H9 (cell line): Measurements from ENCODE around the gene CALN1. TPM values are rescaled to one million over a fixed set of nuclear protein-coding genes. Genes with fewer than 3 reads are reported as not detected.

Experiments used
- DNase-seq: peaks from one replicate; pipeline ENCODE4 v3.0.0-alpha.2; 2017
- H2AFZ ChIP-seq: one replicate; pipeline ENCODE4 v1.6.1; 2013; ENCODE audit warnings: mild to moderate bottlenecking, low read length, control low read depth, moderate library complexity
- H2AK5ac ChIP-seq: 2 replicates; pipeline ENCODE4 v1.6.1; 2013; ENCODE audit warnings: low read length, control low read depth, mixed read lengths; ENCODE audit not compliant: insufficient read length
- H2BK120ac ChIP-seq: one replicate; pipeline ENCODE4 v1.6.1; 2013; ENCODE audit warnings: low read depth, mild to moderate bottlenecking, low read length, control low read depth, inconsistent platforms; ENCODE audit not compliant: poor library complexity, severe bottlenecking
- H2BK12ac ChIP-seq: 2 replicates; pipeline ENCODE4 v1.6.1; 2013; ENCODE audit warnings: low read length, control low read depth, mixed read lengths, low read depth; ENCODE audit not compliant: insufficient read length
- H2BK15ac ChIP-seq: 2 replicates; pipeline ENCODE4 v1.6.1; 2013; ENCODE audit warnings: low read depth, low read length, control low read depth
- H2BK20ac ChIP-seq: one replicate; pipeline ENCODE4 v1.6.1; 2013; ENCODE audit warnings: low read depth, mild to moderate bottlenecking, low read length, control low read depth, inconsistent platforms; ENCODE audit not compliant: poor library complexity, severe bottlenecking
- H2BK5ac ChIP-seq: 2 replicates; pipeline ENCODE4 v1.6.1; 2013; ENCODE audit warnings: low read length, control low read depth, mixed read lengths; ENCODE audit not compliant: insufficient read length
- H3K14ac ChIP-seq: 2 replicates; pipeline ENCODE4 v1.6.1; 2013; ENCODE audit warnings: low read length, control low read depth; ENCODE audit not compliant: insufficient read depth
- H3K18ac ChIP-seq: 2 replicates; pipeline ENCODE4 v1.6.1; 2013; ENCODE audit warnings: low read depth, mild to moderate bottlenecking, mixed read lengths, low read length, control low read depth; ENCODE audit not compliant: insufficient read length
- H3K23ac ChIP-seq: 2 replicates; pipeline ENCODE4 v1.6.1; 2013; ENCODE audit warnings: low read length, control low read depth, mixed read lengths, low read depth; ENCODE audit not compliant: insufficient read length
- H3K23me2 ChIP-seq: 2 replicates; pipeline ENCODE4 v1.6.1; 2013; ENCODE audit warnings: low read depth, mild to moderate bottlenecking, mixed read lengths, low read length, control low read depth; ENCODE audit not compliant: insufficient read length, poor library complexity, severe bottlenecking
- H3K27ac ChIP-seq: 2 replicates; pipeline ENCODE4 v1.5.1; 2013; ENCODE audit warnings: low read length, control low read depth, mixed read lengths, low read depth; ENCODE audit not compliant: insufficient read length
- H3K27me3 ChIP-seq: 2 replicates; pipeline ENCODE4 v1.6.1; 2013; ENCODE audit warnings: low read length, control low read depth, inconsistent platforms; ENCODE audit not compliant: insufficient read depth
- H3K4ac ChIP-seq: 2 replicates; pipeline ENCODE4 v1.6.1; 2013; ENCODE audit warnings: low read depth, mild to moderate bottlenecking, control low read depth, inconsistent platforms, low read length, moderate library complexity
- H3K4me1 ChIP-seq: 2 replicates; pipeline ENCODE4 v1.6.1; 2013; ENCODE audit warnings: low read length, control low read depth, inconsistent platforms; ENCODE audit not compliant: insufficient read depth
- H3K4me2 ChIP-seq: 2 replicates; pipeline ENCODE4 v1.6.1; 2013; ENCODE audit warnings: low read length, control low read depth, mixed read lengths; ENCODE audit not compliant: insufficient read length, insufficient read depth
- H3K56ac ChIP-seq: 2 replicates; pipeline ENCODE4 v1.6.1; 2013; ENCODE audit warnings: low read depth, mild to moderate bottlenecking, mixed read lengths, low read length, control low read depth; ENCODE audit not compliant: insufficient read length
- H3K79me1 ChIP-seq: 2 replicates; pipeline ENCODE4 v1.6.1; 2013; ENCODE audit warnings: low read depth, mild to moderate bottlenecking, moderate library complexity, low read length, control low read depth, inconsistent platforms; ENCODE audit not compliant: insufficient read depth, poor library complexity, severe bottlenecking
- H3K79me2 ChIP-seq: 2 replicates; pipeline ENCODE4 v1.6.1; 2013; ENCODE audit warnings: low read length, control low read depth, inconsistent platforms; ENCODE audit not compliant: insufficient read depth
- H3K9ac ChIP-seq: 2 replicates; pipeline ENCODE4 v1.6.1; 2013; ENCODE audit warnings: low read length, control low read depth, mixed read lengths; ENCODE audit not compliant: insufficient read length; ENCODE audit errors: extremely low read depth
- H3K9me3 ChIP-seq: one replicate; pipeline ENCODE4 v1.6.1; 2013; ENCODE audit warnings: low read depth, low read length, inconsistent platforms; ENCODE audit not compliant: control insufficient read depth
- H3T11ph ChIP-seq: one replicate; pipeline ENCODE4 v1.6.1; 2013; ENCODE audit warnings: mild to moderate bottlenecking, low read length, control low read depth, inconsistent platforms
- H4K20me1 ChIP-seq: one replicate; pipeline ENCODE4 v1.6.1; 2013; ENCODE audit not compliant: control insufficient read depth, insufficient read length, insufficient read depth
- H4K5ac ChIP-seq: 2 replicates; pipeline ENCODE4 v1.6.1; 2013; ENCODE audit warnings: low read depth, mild to moderate bottlenecking, mixed read lengths, low read length, control low read depth; ENCODE audit not compliant: insufficient read length
- H4K8ac ChIP-seq: replicated peaks from 2 replicates; pipeline ENCODE4 v1.6.1; 2013; ENCODE audit warnings: low read length, control low read depth, mixed read lengths, low read depth; ENCODE audit not compliant: insufficient read length
- H4K91ac ChIP-seq: 2 replicates; pipeline ENCODE4 v1.6.1; 2013; ENCODE audit warnings: low read depth, mild to moderate bottlenecking, moderate library complexity, mixed read lengths, low read length, control low read depth; ENCODE audit not compliant: insufficient read length
- H3K27ac Mint-ChIP-seq, 3 experiments: 2 replicates in 2 of 3; 3 replicates in 1 of 3; pipeline ENCODE4 v1.8.0; 2020 to 2021; ENCODE audit warnings: mixed read lengths in 3 of 3, mild to moderate bottlenecking in 1 of 3, moderate library complexity in 1 of 3
- H3K27me3 Mint-ChIP-seq: 2 replicates; pipeline ENCODE4 v1.8.0; 2021; ENCODE audit warnings: low read depth, mild to moderate bottlenecking, moderate library complexity, mixed read lengths
- H3K36me3 Mint-ChIP-seq, 3 experiments: 2 replicates in 2 of 3; 3 replicates in 1 of 3; pipeline ENCODE4 v1.8.0; 2020 to 2021; ENCODE audit warnings: low read depth in 3 of 3, mixed read lengths in 3 of 3; ENCODE audit not compliant: insufficient read depth in 1 of 3
- H3K4me1 Mint-ChIP-seq, 2 experiments: 2 replicates each; pipeline ENCODE4 v1.8.0; 2020; ENCODE audit warnings: mixed read lengths in 2 of 2
- H3K4me3 Mint-ChIP-seq, 2 experiments: 2 replicates in 1 of 2; 3 replicates in 1 of 2; pipeline ENCODE4 v1.8.0; 2020 to 2021; ENCODE audit warnings: mild to moderate bottlenecking in 2 of 2, mixed read lengths in 2 of 2, moderate library complexity in 1 of 2
- H3K9me3 Mint-ChIP-seq, 2 experiments: 2 replicates in 1 of 2; 3 replicates in 1 of 2; pipeline ENCODE4 v1.8.0; 2020; ENCODE audit warnings: mild to moderate bottlenecking in 2 of 2, mixed read lengths in 2 of 2, moderate library complexity in 1 of 2
- CTCF ChIP-seq: fragments of 200-600 bp; sonication (generic); conservative IDR thresholded peaks from 3 replicates; pipeline ENCODE4 v1.8.0; 2021; ENCODE audit warnings: antibody characterized with exemption, mild to moderate bottlenecking
- WGBS: extraction: QIAGEN DNeasy Blood & Tissue Kit; methylation state at CpG from one replicate; pipeline ENCODE4 v1.1.7; 2013; ENCODE audit warnings: missing lambda C conversion rate, low lambda C conversion rate, mixed read lengths; ENCODE audit not compliant: insufficient read length; ENCODE audit errors: extremely low coverage; 5-methylcytosine and 5-hydroxymethylcytosine counted together
- total RNA-seq: library from RNA; stranded (reverse); gene quantifications from 2 replicates; pipeline ENCODE4 v1.2.1, GENCODE V29; 2021

CALN1 gene
- total RNA-seq, 1 experiment from 2014 or later, result 2.8 TPM

GRCh38 chr7:71885487-71885886, 526.7 kb downstream of the CALN1 start:
- Mint-ChIP-seq H3K27ac (no peak overlapping the region), H3K4me3 (no peak overlapping the region), H3K27me3 (no peaks in the 10 kb centered on the region; the same call in none of the 2 replicates), H3K9me3 (peaks cover 13 to 18% of the 10 kb centered on the region in 2 experiments; a peak in 4 of 5 replicates), H3K36me3 (peaks cover 3 to 15% (median 4%) of the 10 kb centered on the region in 3 experiments; a peak in 6 of 7 replicates), H3K4me1 (peaks cover 10 to 12% of the 10 kb centered on the region in 2 experiments)
- H2BK5ac ChIP-seq, result no peak overlapping the region
- no peak overlapping the region for H2BK15ac ChIP-seq
- no CpG with 5 or more reads among the region's 5 CpGs for WGBS
- no peaks in the 10 kb centered on the region for H3K23me2 ChIP-seq
- no peaks in the 10 kb centered on the region for H3K79me1 ChIP-seq
- no peaks in the 10 kb centered on the region for H3K4me1 ChIP-seq
- H3K27me3 ChIP-seq, result no peaks in the 10 kb centered on the region
- peaks cover 5% of the 10 kb centered on the region for H3K9me3 ChIP-seq
- H2BK120ac ChIP-seq, result no peak overlapping the region
- no peaks in the 10 kb centered on the region for H4K20me1 ChIP-seq
- no peak overlapping the region for H2AK5ac ChIP-seq
- H3K27ac ChIP-seq, result no peak overlapping the region
- H4K91ac ChIP-seq, result no peak overlapping the region
- H3T11ph ChIP-seq, result no peak overlapping the region
- H3K9ac ChIP-seq, result no peak overlapping the region
- no peak overlapping the region for H3K56ac ChIP-seq
- no peak for TF ChIP-seq CTCF
- no peak overlapping the region for H4K8ac ChIP-seq
- H3K23ac ChIP-seq, result no peak overlapping the region
- no peak overlapping the region for H2AFZ ChIP-seq
- no peaks in the 10 kb centered on the region for H3K79me2 ChIP-seq
- no peak for DNase-seq
- H2BK12ac ChIP-seq, result no peak overlapping the region
- H2BK20ac ChIP-seq, result no peak overlapping the region
- no peak overlapping the region for H3K14ac ChIP-seq
- no peak overlapping the region for H4K5ac ChIP-seq
- H3K18ac ChIP-seq, result no peak overlapping the region
- H3K4ac ChIP-seq, result no peak overlapping the region
- H3K4me2 ChIP-seq, result no peak overlapping the region
